Neural crest cell (in vitro differentiated cells): ENCODE data around the gene DCPS. TPM values are rescaled to one million over a fixed set of nuclear protein-coding genes. Genes with fewer than 3 reads are reported as not detected.
"Not testable (repeated sequence)": the region's sequence is repeated elsewhere in the genome, so short reads cannot be mapped to it uniquely, and the experiment has no call there.

Experiments used
- DNase-seq: peaks from one replicate; pipeline ENCODE4 v3.0.0; 2021; ENCODE audit warnings: low read depth, mixed read lengths, low spot score
- H3K27ac Mint-ChIP-seq: one replicate; pipeline ENCODE4 v1.8.0; 2021; ENCODE audit warnings: mild to moderate bottlenecking, mixed read lengths; ENCODE audit not compliant: unreplicated experiment
- H3K27me3 Mint-ChIP-seq: 2 replicates; pipeline ENCODE4 v1.8.0; 2021; ENCODE audit warnings: low read depth, mild to moderate bottlenecking, mixed read lengths
- H3K36me3 Mint-ChIP-seq: 2 replicates; pipeline ENCODE4 v1.8.0; 2021; ENCODE audit warnings: low read depth, mild to moderate bottlenecking, mixed read lengths
- H3K4me1 Mint-ChIP-seq: 2 replicates; pipeline ENCODE4 v1.8.0; 2021; ENCODE audit warnings: mixed read lengths
- H3K4me3 Mint-ChIP-seq: one replicate; pipeline ENCODE4 v1.8.0; 2021; ENCODE audit warnings: mild to moderate bottlenecking, mixed read lengths
- H3K9me3 Mint-ChIP-seq: 2 replicates; pipeline ENCODE4 v1.8.0; 2021; ENCODE audit warnings: mixed read lengths
- CTCF ChIP-seq: fragments of 200-600 bp; sonication (generic); conservative IDR thresholded peaks from 2 replicates; pipeline ENCODE4 v1.5.0; 2021; ENCODE audit warnings: antibody characterized with exemption, mild to moderate bottlenecking
- total RNA-seq: library from RNA; stranded (reverse); gene quantifications from 2 replicates; pipeline ENCODE4 v1.2.1, GENCODE V29; 2021

The DCPS gene
- total RNA-seq, 1 donor from 2014 or later, result 23.3 TPM

- no peak overlapping the region for H3K27ac Mint-ChIP-seq
- no peaks in the 10 kb centered on the region for H3K9me3 Mint-ChIP-seq
These were observed 80.7 kb downstream of the DCPS start for GRCh38 chr11:126384449-126385070.

GRCh38 chr11:126385991-126386728 is 82.3 kb downstream of the DCPS start:
- TF ChIP-seq CTCF, result no peak
- H3K4me3 Mint-ChIP-seq, result no peak overlapping the region
- H3K9me3 Mint-ChIP-seq, result no peaks in the 10 kb centered on the region
- DNase-seq, result no peak
- H3K27ac Mint-ChIP-seq, result peak overlapping the region; percentile 83
- peaks cover 12% of the 10 kb centered on the region for H3K4me1 Mint-ChIP-seq
- H3K27me3 Mint-ChIP-seq, result no peaks in the 10 kb centered on the region
- H3K36me3 Mint-ChIP-seq, result no peaks in the 10 kb centered on the region

More at GRCh38 chr11:126384449-126385070, 80.7 kb downstream of the DCPS start:
- no peak for TF ChIP-seq CTCF
- no peak for DNase-seq
- Mint-ChIP-seq H3K27me3 (no peaks in the 10 kb centered on the region), H3K4me3 (no peak overlapping the region), H3K36me3 (no peaks in the 10 kb centered on the region), H3K4me1 (peaks cover 5% of the 10 kb centered on the region)

GRCh38 chr11:126386729-126387071 is 82.8 kb downstream of the DCPS start:
- not testable (repeated sequence) for H3K27me3 Mint-ChIP-seq, H3K36me3 Mint-ChIP-seq, H3K9me3 Mint-ChIP-seq, H3K27ac Mint-ChIP-seq, H3K4me3 Mint-ChIP-seq, DNase-seq
- H3K4me1 Mint-ChIP-seq, result peaks cover 14% of the 10 kb centered on the region

GRCh38 chr11:126387857-126388256 is 84.0 kb downstream of the DCPS start:
- peaks cover 22% of the 10 kb centered on the region for H3K4me1 Mint-ChIP-seq
- H3K27me3 Mint-ChIP-seq, result no peaks in the 10 kb centered on the region
- no peak overlapping the region for H3K4me3 Mint-ChIP-seq
- no peak for TF ChIP-seq CTCF
- H3K9me3 Mint-ChIP-seq, result no peaks in the 10 kb centered on the region
- no peak for DNase-seq
- no peak overlapping the region for H3K27ac Mint-ChIP-seq
- H3K36me3 Mint-ChIP-seq, result no peaks in the 10 kb centered on the region

- no peak for TF ChIP-seq CTCF
- H3K9me3 Mint-ChIP-seq, result no peaks in the 10 kb centered on the region
- no peak overlapping the region for H3K4me3 Mint-ChIP-seq
- DNase-seq, result no peak
- H3K36me3 Mint-ChIP-seq, result no peaks in the 10 kb centered on the region
- no peaks in the 10 kb centered on the region for H3K27me3 Mint-ChIP-seq
- H3K27ac Mint-ChIP-seq, result no peak overlapping the region
- H3K4me1 Mint-ChIP-seq, result peaks cover 22% of the 10 kb centered on the region
These were observed 86.5 kb downstream of the DCPS start for GRCh38 chr11:126390272-126390867.
